K562 (cell line): Measurements from ENCODE around the gene POLD1. TPM values are rescaled to one million over a fixed set of nuclear protein-coding genes. Genes with fewer than 3 reads are reported as not detected.

Experiments
- ATAC-seq: fragments of 200-7000 bp; cut with Tn5 transposase; 3 replicates; pipeline ENCODE4 v1.9.1; 2020; ENCODE audit warnings: moderate library complexity
- BruUV-seq: library from RNA; stranded (reverse); fragments of 400-500 nt; replicated peaks from 2 replicates; lab custom pipeline; 2021; lab: Mats Ljungman, UMichigan
- CTCF ChIA-PET: fragments of 300-600 bp; formaldehyde crosslinking; extraction: SDS; loops from one replicate; lab custom pipeline; 2021; ENCODE audit warnings: low intra/inter-chr PET ratio; lab: Yijun Ruan, JAX
- POLR2A ChIA-PET: fragments of 300-600, 350-650 bp; sonication (Branson Sonifier 250); formaldehyde crosslinking; extraction: SDS; loops from one replicate; lab custom pipeline; 2021; ENCODE audit warnings: antibody characterized with exemption, inconsistent platforms; lab: Yijun Ruan, JAX
- DNase-seq, 4 experiments: peaks; one replicate each; pipeline versions ENCODE4 v3.0.0 to v3.0.0-alpha.2; 2011 to 2018; ENCODE audit warnings: low spot score in 3 of 4, mixed read lengths in 3 of 4; ENCODE audit errors: extremely low read depth in 1 of 4
- FAIRE-seq: peaks from 2 replicates; lab custom pipeline; 2011; peaks lifted over from hg19 to GRCh38; lab: Jason Lieb, UNC
- H2AFZ ChIP-seq: 2 replicates; pipeline ENCODE4 v1.6.0; 2011; ENCODE audit warnings: low read depth, low read length, control low read depth, inconsistent platforms
- H3K27ac ChIP-seq: fragments of 200-600 bp; 3 replicates; pipeline ENCODE4 v1.8.0; 2011; ENCODE audit warnings: low read depth, mild to moderate bottlenecking, control low read depth, inconsistent platforms, low read length, moderate library complexity, mixed read lengths; ENCODE audit errors: extremely low read depth
- H3K27me3 ChIP-seq, 2 experiments: fragments of 300-600 bp in 1 of 2; 2 replicates in 1 of 2; 3 replicates in 1 of 2; pipeline versions ENCODE4 v1.6.0 to v1.8.0; 2011; ENCODE audit warnings: inconsistent platforms in 2 of 2, low read length in 2 of 2, mild to moderate bottlenecking in 1 of 2, mixed read lengths in 1 of 2, moderate library complexity in 1 of 2; ENCODE audit not compliant: control insufficient read depth in 2 of 2, insufficient read depth in 2 of 2
- H3K36me3 ChIP-seq: fragments of 300-600 bp; 3 replicates; pipeline ENCODE4 v1.8.0; 2011; ENCODE audit warnings: mild to moderate bottlenecking, low read length, inconsistent platforms; ENCODE audit not compliant: control insufficient read depth, insufficient read depth
- H3K4me1 ChIP-seq, 2 experiments: fragments of 200-600 bp in 1 of 2; replicated peaks in 1 of 2; 2 replicates in 1 of 2; 3 replicates in 1 of 2; pipeline versions ENCODE4 v1.5.1 to v1.8.0; 2011; ENCODE audit warnings: inconsistent platforms in 2 of 2, low read length in 2 of 2, mild to moderate bottlenecking in 1 of 2, mixed read lengths in 1 of 2, moderate library complexity in 1 of 2; ENCODE audit not compliant: control insufficient read depth in 2 of 2, insufficient read depth in 2 of 2
- H3K4me2 ChIP-seq: 2 replicates; pipeline ENCODE4 v1.6.1; 2011; ENCODE audit warnings: low read length, control low read depth, inconsistent platforms, mixed read lengths; ENCODE audit not compliant: insufficient read depth
- H3K4me3 ChIP-seq: fragments of 200-600 bp; sonication (generic), shearing (Covaris generic); 2 replicates; pipeline ENCODE4 v1.5.1; 2016; ENCODE audit warnings: control low read depth, inconsistent platforms
- H3K79me2 ChIP-seq: fragments of 200-600 bp; 3 replicates; pipeline ENCODE4 v1.8.0; 2011; ENCODE audit warnings: low read length, inconsistent platforms; ENCODE audit not compliant: control insufficient read depth, insufficient read depth
- H3K9ac ChIP-seq, 2 experiments: 2 replicates each; pipeline versions ENCODE4 v1.6.0 to v1.6.1; 2011; ENCODE audit warnings: low read depth in 2 of 2, low read length in 2 of 2, control low read depth in 1 of 2, inconsistent platforms in 1 of 2, mild to moderate bottlenecking in 1 of 2, mixed read lengths in 1 of 2; ENCODE audit not compliant: insufficient read depth in 1 of 2
- H3K9me1 ChIP-seq: one replicate; pipeline ENCODE4 v1.6.0; 2011; ENCODE audit warnings: inconsistent platforms, mild to moderate bottlenecking, low read length, moderate library complexity; ENCODE audit not compliant: control insufficient read depth, insufficient read depth
- H3K9me3 ChIP-seq: replicated peaks from 2 replicates; pipeline ENCODE4 v1.5.1; 2011; ENCODE audit warnings: low read depth, low read length, inconsistent platforms; ENCODE audit not compliant: control insufficient read depth, insufficient read depth
- H4K20me1 ChIP-seq: replicated peaks from 2 replicates; pipeline ENCODE4 v1.6.1; 2011; ENCODE audit warnings: low read length, inconsistent platforms, mixed read lengths; ENCODE audit not compliant: control insufficient read depth, insufficient read depth
- EZH2 ChIP-seq: IDR thresholded peaks from 2 replicates; pipeline ENCODE4 v1.6.1; 2012; ENCODE audit warnings: low read depth, mild to moderate bottlenecking, inconsistent platforms, low read length, borderline replicate concordance
- HNRNPUL1 ChIP-seq: fragments of 200-400 bp; formaldehyde crosslinking; IDR thresholded peaks from 2 replicates; pipeline ENCODE4 v1.6.1; 2017; ENCODE audit warnings: low read length
- HSF4 ChIP-seq: fragments of 250-450 bp; sonication (Bioruptor Pico); IDR thresholded peaks from 2 replicates; pipeline ENCODE4 v2.1.2; 2022; ENCODE audit warnings: mild to moderate bottlenecking, moderate library complexity, borderline replicate concordance
- MIER1 ChIP-seq: fragments of 450-650 bp; IDR thresholded peaks from 2 replicates; pipeline ENCODE4 v1.6.1; 2016; ENCODE audit warnings: antibody characterized with exemption, mild to moderate bottlenecking, low read depth
- SREBF1 ChIP-seq: fragments of 150-350 bp; IDR thresholded peaks from 2 replicates; pipeline ENCODE4 v1.6.1; 2014; ENCODE audit warnings: antibody characterized with exemption, low read depth, low read length, borderline replicate concordance
- SRSF1 ChIP-seq: fragments of 200-400 bp; formaldehyde crosslinking; IDR thresholded peaks from 2 replicates; pipeline ENCODE4 v1.6.1; 2017; ENCODE audit warnings: mild to moderate bottlenecking, low read depth, low read length, moderate library complexity
- ZNF561 ChIP-seq: fragments of 450-650 bp; formaldehyde crosslinking; conservative IDR thresholded peaks from 2 replicates; pipeline ENCODE4 v1.4.0; 2020; ENCODE audit warnings: mild to moderate bottlenecking, moderate library complexity
- WGBS: fragments of 100-300 bp; shearing (Covaris generic); methylation state at CpG from one replicate; pipeline ENCODE4 v1.1.6; 2016; ENCODE audit warnings: low coverage, mixed read lengths; ENCODE audit not compliant: insufficient coverage; ENCODE audit errors: missing lambda C conversion rate; 5-methylcytosine and 5-hydroxymethylcytosine counted together
- in situ Hi-C: fragments of 300-500 bp; cut with MboI; formaldehyde crosslinking; loops from 4 replicates; pipeline ENCODE4 v1.15.0; 2018; ENCODE audit warnings: inconsistent platforms, mixed read lengths
- intact Hi-C: fragments of 100-400 bp; cut with micrococcal nuclease; formaldehyde crosslinking; loops from 2 replicates; pipeline ENCODE4 v1.14.2; 2022
- polyA plus RNA-seq, 8 experiments: library from polyadenylated mRNA; depleted of rRNA in 4 of 8; stranded (reverse) in 5 of 8; unstranded in 3 of 8; fragments of >200 nt; fragmentation: Nextera tagmentation in 2 of 8; fragmentation: Illumina TruSeq in 1 of 8; extraction: Ambion mirVana in 2 of 8; extraction: Trizol in 1 of 8; gene quantifications; 2 replicates each; pipeline versions ENCODE4 v1.2.1 to v1.2.3, GENCODE V29; 2011 to 2014; ENCODE audit warnings: inconsistent platforms in 1 of 8, missing spikeins in 1 of 8
- total RNA-seq, 7 experiments: library from RNA; depleted of rRNA in 6 of 7; stranded (reverse); fragments of >200 nt in 6 of 7; fragmentation: Illumina TruSeq in 2 of 7; extraction: Trizol in 2 of 7; gene quantifications; 2 replicates each; pipeline versions ENCODE4 v1.2.1 to v1.2.3, GENCODE V29; 2011 to 2021; ENCODE audit warnings: low replicate concordance in 1 of 7
- TF ChIP-seq, protein P1 (sequence below): fragments of 150-350 bp; conservative IDR thresholded peaks from 2 replicates; pipeline ENCODE4 v1.6.1; 2014; ENCODE audit warnings: low read length
- TF ChIP-seq, protein P2 (sequence below): sonication (generic); formaldehyde crosslinking; IDR thresholded peaks from 2 replicates; pipeline ENCODE4 v1.8.0; 2022; ENCODE audit warnings: mild to moderate bottlenecking, missing genetic modification reagents, borderline replicate concordance
- TF ChIP-seq, protein P3 (sequence below): IDR thresholded peaks from 2 replicates; pipeline ENCODE4 v1.6.1; 2012; ENCODE audit warnings: low read depth, low read length, improper control_type of control experiment, borderline replicate concordance

POLD1 gene
- total and polyA plus RNA-seq, 9 of the 15 experiments (the other 6 are each of a cell fraction or from before 2014, with no cell fraction given), result 1.3 to 312 (median 47.8) TPM

DNA sequence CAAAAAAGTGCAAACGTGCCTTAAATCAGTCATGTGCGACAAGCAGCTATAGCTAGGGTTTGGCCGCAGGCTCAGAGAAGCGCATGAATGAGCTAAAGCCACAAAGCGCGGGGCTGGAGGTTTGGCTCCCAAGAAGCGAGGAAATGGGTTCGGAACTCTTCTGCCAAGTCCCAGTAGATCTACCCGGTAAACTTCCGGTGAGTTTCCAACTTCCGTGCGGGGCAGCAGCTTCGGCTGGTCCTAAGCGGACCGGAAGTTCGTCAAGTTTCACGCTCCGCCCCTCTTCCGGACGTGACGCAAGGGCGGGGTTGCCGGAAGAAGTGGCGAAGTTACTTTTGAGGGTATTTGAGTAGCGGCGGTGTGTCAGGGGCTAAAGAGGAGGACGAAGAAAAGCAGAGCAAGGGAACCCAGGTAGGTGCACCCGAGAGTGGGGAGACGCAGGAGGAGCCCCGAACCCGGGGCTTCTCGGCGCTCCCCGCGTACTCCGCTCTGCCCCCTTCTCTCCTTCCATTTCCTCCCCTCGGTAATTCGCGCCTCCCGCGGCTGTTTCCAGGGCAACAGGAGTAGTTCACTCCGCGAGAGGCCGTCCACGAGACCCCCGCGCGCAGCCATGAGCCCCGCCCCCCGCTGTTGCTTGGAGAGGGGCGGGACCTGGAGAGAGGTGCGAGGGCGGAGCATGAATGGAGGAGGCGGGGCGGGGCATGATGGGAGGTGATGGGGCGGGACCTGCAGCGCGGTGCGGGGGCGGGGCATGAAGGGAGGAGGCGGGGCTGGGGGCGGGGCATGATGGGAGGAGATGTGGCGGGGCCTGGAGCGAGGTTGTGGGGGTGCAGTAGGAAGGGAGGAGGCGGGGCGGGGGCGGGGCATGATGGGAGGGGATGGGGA, 7.7 kb upstream of the POLD1 start, which contains the start of gene NR1H2:
Gene NR1H2, plus strand, starts transcription at position 292 of the 885 bp plus-strand sequence. CDS start 1,149 bp downstream, outside the sequence.
- Histone ChIP-seq H2AFZ (peak within 1 kb of the TSS; percentile 54), H3K4me2 (peak within 1 kb of the TSS; percentile 86), H3K9ac (peak within 1 kb of the TSS; percentile 96 to 100), H3K79me2 (peaks cover 29% of the 10 kb centered on the region), H3K27me3 (no peaks in the 10 kb centered on the region), H4K20me1 (peaks cover 2% of the 10 kb centered on the region), H3K4me1 (peaks cover 34 to 55% of the 10 kb centered on the region in 2 experiments), H3K9me1 (no peaks in the 10 kb centered on the region), H3K9me3 (no peaks in the 10 kb centered on the region), H3K36me3 (peaks cover 41% of the 10 kb centered on the region; the same call in 2 of the 3 replicates), H3K27ac (peak within 1 kb of the TSS; percentile 100), H3K4me3 (peak within 1 kb of the TSS; percentile 85)
- ChIA-PET POLR2A (interaction anchor here (0.6 to 3.7 kb wide), 13 partner anchors 8 to 1621 kb away, joined by 3 to 29 read pairs (median 4); partner anchors contain the start of genes NAPSA and POLD1), CTCF (no interaction called here)
- in situ Hi-C loops, result no loop called here
- intact Hi-C loops, result loop anchor here (5.0 kb wide), 1 partner anchor 281 kb away; no protein-coding TSS in a partner anchor
- WGBS, result under 1% methylated on average over 41 of the region's 67 CpGs
- ATAC-seq (peak; percentile 77), FAIRE-seq (peak; percentile 97), DNase-seq (peak; percentile 83 to 99 (median 90))
- no TSS peak for BruUV-seq
- TF ChIP-seq SRSF1 (no peak), HNRNPUL1 (no peak), SREBF1 (no peak), ZNF561 (CRISPR knock-in tag) (no peak), HSF4 (CRISPR knock-in tag) (no peak), EZH2 (no peak), MIER1 (no peak)
- TF ChIP-seq, protein P1, sequence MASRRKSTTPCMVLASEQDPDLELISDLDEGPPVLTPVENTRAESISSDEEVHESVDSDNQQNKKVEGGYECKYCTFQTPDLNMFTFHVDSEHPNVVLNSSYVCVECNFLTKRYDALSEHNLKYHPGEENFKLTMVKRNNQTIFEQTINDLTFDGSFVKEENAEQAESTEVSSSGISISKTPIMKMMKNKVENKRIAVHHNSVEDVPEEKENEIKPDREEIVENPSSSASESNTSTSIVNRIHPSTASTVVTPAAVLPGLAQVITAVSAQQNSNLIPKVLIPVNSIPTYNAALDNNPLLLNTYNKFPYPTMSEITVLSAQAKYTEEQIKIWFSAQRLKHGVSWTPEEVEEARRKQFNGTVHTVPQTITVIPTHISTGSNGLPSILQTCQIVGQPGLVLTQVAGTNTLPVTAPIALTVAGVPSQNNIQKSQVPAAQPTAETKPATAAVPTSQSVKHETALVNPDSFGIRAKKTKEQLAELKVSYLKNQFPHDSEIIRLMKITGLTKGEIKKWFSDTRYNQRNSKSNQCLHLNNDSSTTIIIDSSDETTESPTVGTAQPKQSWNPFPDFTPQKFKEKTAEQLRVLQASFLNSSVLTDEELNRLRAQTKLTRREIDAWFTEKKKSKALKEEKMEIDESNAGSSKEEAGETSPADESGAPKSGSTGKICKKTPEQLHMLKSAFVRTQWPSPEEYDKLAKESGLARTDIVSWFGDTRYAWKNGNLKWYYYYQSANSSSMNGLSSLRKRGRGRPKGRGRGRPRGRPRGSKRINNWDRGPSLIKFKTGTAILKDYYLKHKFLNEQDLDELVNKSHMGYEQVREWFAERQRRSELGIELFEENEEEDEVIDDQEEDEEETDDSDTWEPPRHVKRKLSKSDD, result no peak
- TF ChIP-seq, protein P2, sequence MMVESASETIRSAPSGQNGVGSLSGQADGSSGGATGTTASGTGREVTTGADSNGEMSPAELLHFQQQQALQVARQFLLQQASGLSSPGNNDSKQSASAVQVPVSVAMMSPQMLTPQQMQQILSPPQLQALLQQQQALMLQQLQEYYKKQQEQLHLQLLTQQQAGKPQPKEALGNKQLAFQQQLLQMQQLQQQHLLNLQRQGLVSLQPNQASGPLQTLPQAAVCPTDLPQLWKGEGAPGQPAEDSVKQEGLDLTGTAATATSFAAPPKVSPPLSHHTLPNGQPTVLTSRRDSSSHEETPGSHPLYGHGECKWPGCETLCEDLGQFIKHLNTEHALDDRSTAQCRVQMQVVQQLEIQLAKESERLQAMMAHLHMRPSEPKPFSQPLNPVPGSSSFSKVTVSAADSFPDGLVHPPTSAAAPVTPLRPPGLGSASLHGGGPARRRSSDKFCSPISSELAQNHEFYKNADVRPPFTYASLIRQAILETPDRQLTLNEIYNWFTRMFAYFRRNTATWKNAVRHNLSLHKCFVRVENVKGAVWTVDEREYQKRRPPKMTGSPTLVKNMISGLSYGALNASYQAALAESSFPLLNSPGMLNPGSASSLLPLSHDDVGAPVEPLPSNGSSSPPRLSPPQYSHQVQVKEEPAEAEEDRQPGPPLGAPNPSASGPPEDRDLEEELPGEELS (CRISPR knock-in tag), result 0 out of 2 replicates have a peak, but pooled peaks have one; percentile 43
- TF ChIP-seq, protein P3, sequence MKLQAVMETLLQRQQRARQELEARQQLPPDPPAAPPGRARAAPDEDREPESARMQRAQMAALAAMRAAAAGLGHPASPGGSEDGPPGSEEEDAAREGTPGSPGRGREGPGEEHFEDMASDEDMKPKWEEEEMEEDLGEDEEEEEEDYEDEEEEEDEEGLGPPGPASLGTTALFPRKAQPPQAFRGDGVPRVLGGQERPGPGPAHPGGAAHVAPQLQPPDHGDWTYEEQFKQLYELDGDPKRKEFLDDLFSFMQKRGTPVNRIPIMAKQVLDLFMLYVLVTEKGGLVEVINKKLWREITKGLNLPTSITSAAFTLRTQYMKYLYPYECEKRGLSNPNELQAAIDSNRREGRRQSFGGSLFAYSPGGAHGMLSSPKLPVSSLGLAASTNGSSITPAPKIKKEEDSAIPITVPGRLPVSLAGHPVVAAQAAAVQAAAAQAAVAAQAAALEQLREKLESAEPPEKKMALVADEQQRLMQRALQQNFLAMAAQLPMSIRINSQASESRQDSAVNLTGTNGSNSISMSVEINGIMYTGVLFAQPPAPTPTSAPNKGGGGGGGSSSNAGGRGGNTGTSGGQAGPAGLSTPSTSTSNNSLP, result peak; percentile 39; the same call in 1 of the 2 replicates
